WTC11 (cell line): ENCODE results near the gene EID2.

Source experiments
- CTCF ChIP-seq: fragments of 200-600 bp; IDR thresholded peaks from 2 replicates; pipeline ENCODE4 v1.8.0; 2022; ENCODE audit warnings: antibody characterized with exemption
- SP1 ChIP-seq: sonication (generic); formaldehyde crosslinking; conservative IDR thresholded peaks from 2 replicates; pipeline ENCODE4 v1.8.1; 2022; ENCODE audit warnings: missing genetic modification reagents

- TF ChIP-seq SP1 (CRISPR knock-in tag) (no peak), CTCF (no peak)
Observed at GRCh38 chr19:39512988-39513387, 27.0 kb downstream of the EID2 start.
